Psoas muscle (tissue), 8 donors: ENCODE measurements around the gene RGS9BP. TPM values are rescaled to one million over a fixed set of nuclear protein-coding genes. Genes with fewer than 3 reads are reported as not detected.

Experiments used
- ATAC-seq, 4 donors: fragments of 200-7000 bp; cut with Tn5 transposase; one replicate each; pipeline ENCODE4 v1.9.1; 2020; ENCODE audit warnings: moderate library complexity in 3 of 4, mild to moderate bottlenecking in 2 of 4
- DNase-seq, 2 donors: peaks; one replicate each; pipeline ENCODE4 v3.0.0-alpha.2; 2020
- H3K27ac ChIP-seq: fragments of 200-600 bp; one replicate; pipeline ENCODE4 v1.8.0; 2022
- H3K27me3 ChIP-seq, 3 donors: fragments of 200-600 bp in 1 of 3; one replicate each; pipeline versions ENCODE4 v1.6.1 to v1.8.0; 2013 to 2022; ENCODE audit warnings: low read length in 2 of 3, mild to moderate bottlenecking in 2 of 3, moderate library complexity in 1 of 3; ENCODE audit not compliant: insufficient read depth in 3 of 3
- H3K36me3 ChIP-seq, 2 donors: fragments of 200-600 bp in 1 of 2; one replicate each; pipeline versions ENCODE4 v1.6.1 to v1.8.0; 2013 to 2022; ENCODE audit warnings: low read depth in 1 of 2, mild to moderate bottlenecking in 1 of 2, moderate library complexity in 1 of 2; ENCODE audit not compliant: insufficient read depth in 1 of 2
- H3K4me1 ChIP-seq: fragments of 200-600 bp; one replicate; pipeline ENCODE4 v1.8.0; 2022
- H3K4me3 ChIP-seq: fragments of 200-600 bp; one replicate; pipeline ENCODE4 v1.8.0; 2022; ENCODE audit warnings: mild to moderate bottlenecking
- H3K9me3 ChIP-seq: fragments of 200-600 bp; one replicate; pipeline ENCODE4 v1.8.0; 2022
- WGBS, 3 donors: extraction: QIAGEN DNeasy Blood & Tissue Kit; methylation state at CpG; one replicate each; pipeline versions ENCODE4 v1.1.6 to v1.1.7; 2013; 5-methylcytosine and 5-hydroxymethylcytosine counted together
- intact Hi-C, 2 donors: fragments of 100-400 bp; cut with DNase I; formaldehyde crosslinking; loops; one replicate each; pipeline versions ENCODE4 v1.11.0 to v1.14.2; 2022
- polyA plus RNA-seq, 3 donors: library from polyadenylated mRNA; stranded (reverse); fragments of 200-250 nt; gene quantifications; one replicate each; pipeline ENCODE4 v1.2.3, GENCODE V29; 2013
- total RNA-seq, 4 donors: library from RNA; stranded (reverse); fragmentation: NEBNext Ultra II Directional in 2 of 4; extraction: Animal tissue kit (Norgen Biotek cat#: 25700) in 2 of 4; gene quantifications; one replicate each; pipeline versions ENCODE4 v1.2.1 to v1.2.4, GENCODE V29; 2021 to 2023
- TF ChIP-seq, protein P1 (sequence below): fragments of 200-600 bp; IDR thresholded peaks from one replicate; pipeline ENCODE4 v1.8.0; 2022; ENCODE audit warnings: antibody characterized with exemption
- donor health status: healthy with polysubstance abuse.
- donor health status: DM: no; HTN: no; CAD: no; lungs with moderate emphysema.
- donor health status: Bipolar disorder and iron deficiency.
- donor health status: healthy.
- donor health status: DM: yes; HTN: yes; CAD: no.
- donor health status: DM: no; HTN: no; CAD: no.
- donor health status: DM: no; HTN: no; CAD: no.
- donor health status: DM: yes; HTN: yes; CAD: no.

Gene RGS9BP
- total and polyA plus RNA-seq, 7 donors: 0.10 to 8.2 (median 3.8) TPM

DNA sequence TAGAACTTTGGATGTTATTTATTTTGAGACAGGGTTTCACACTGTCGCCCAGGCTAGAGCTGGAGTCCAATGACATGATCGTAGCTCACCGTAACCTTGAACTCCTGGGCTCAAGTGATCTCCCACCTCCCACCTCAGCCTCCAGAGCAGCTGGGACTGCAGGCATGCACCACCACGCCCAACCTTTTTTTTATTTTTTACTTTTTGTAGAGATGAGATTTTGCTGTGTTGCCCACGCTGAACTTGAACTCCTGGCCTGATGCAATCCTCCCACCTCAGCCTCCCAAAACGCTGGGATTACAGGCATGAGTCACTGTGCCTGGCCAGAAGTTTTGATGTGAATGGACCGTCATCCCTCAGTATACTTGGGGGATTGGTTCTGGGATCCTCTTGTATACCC lies 14.3 kb upstream of the RGS9BP start:
- ATAC-seq (no peak), DNase-seq (peak in 1 of 2 donors; percentile 26)
- H3K27ac ChIP-seq: no peak overlapping the region
- peaks cover 0 to 19% of the 10 kb centered on the region in 2 donors for H3K36me3 ChIP-seq
- TF ChIP-seq, protein P1, sequence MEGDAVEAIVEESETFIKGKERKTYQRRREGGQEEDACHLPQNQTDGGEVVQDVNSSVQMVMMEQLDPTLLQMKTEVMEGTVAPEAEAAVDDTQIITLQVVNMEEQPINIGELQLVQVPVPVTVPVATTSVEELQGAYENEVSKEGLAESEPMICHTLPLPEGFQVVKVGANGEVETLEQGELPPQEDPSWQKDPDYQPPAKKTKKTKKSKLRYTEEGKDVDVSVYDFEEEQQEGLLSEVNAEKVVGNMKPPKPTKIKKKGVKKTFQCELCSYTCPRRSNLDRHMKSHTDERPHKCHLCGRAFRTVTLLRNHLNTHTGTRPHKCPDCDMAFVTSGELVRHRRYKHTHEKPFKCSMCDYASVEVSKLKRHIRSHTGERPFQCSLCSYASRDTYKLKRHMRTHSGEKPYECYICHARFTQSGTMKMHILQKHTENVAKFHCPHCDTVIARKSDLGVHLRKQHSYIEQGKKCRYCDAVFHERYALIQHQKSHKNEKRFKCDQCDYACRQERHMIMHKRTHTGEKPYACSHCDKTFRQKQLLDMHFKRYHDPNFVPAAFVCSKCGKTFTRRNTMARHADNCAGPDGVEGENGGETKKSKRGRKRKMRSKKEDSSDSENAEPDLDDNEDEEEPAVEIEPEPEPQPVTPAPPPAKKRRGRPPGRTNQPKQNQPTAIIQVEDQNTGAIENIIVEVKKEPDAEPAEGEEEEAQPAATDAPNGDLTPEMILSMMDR: no peak
- H3K9me3 ChIP-seq: no peaks in the 10 kb centered on the region
- no peak overlapping the region for H3K4me3 ChIP-seq
- no peaks in the 10 kb centered on the region for H3K4me1 ChIP-seq
- intact Hi-C loops: no loop called here
- no peaks in the 10 kb centered on the region for H3K27me3 ChIP-seq
- 68 to 89% (median 74%) methylated on average over 7 of the region's 7 CpGs for WGBS, 3 donors

DNA sequence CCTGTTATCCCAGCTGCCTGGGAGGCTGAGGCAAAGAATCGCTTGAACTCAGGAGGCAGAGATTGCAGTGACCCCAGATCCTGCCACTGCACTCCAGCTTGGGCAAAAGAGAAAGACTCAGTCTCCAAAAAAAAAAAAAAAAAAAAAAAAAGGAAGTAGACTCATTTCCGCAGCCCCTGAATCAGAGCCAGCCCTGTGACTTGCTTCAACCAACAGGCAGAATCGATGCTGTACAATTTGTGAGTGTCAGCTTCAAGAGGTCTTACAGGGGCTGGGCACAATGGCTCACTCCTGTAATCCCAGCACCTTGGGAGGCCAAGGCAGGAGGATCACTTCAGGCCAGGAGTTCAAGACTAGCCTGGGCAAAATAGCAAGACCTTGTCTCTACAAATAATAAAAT lies 13.5 kb upstream of the RGS9BP start:
- peak in 1 of 2 donors; percentile 45 for DNase-seq

DNA sequence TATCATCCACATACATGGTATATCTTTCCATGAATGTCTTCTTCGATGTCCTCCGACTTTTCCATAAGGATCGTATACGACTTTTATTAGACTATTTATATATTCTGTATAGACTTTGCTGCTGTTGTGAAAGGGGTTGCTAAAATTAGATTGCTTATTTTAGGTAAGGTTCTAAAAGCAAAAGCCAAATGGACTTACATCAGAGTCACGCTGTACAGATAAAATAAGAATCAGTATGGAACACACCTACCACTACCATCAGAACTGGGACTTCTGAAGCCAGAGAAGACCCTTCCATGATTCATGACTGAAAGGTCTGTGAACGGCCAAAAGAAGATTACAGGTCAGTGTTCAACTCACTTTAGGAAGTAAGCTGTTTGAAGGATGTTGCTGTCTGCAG lies 9.6 kb upstream of the RGS9BP start:
- 29 to 50% (median 32%) methylated on average over 6 of the region's 6 CpGs for WGBS, 3 donors
- peak overlapping the region; percentile 57 for H3K27ac ChIP-seq
- DNase-seq (no peak), ATAC-seq (peak; percentile 54 to 84 (median 70))
- H3K36me3 ChIP-seq: peaks cover 0 to 5% of the 10 kb centered on the region in 2 donors
- H3K9me3 ChIP-seq: no peaks in the 10 kb centered on the region
- TF ChIP-seq, protein P1: no peak
- H3K4me3 ChIP-seq: peak overlapping the region; percentile 33
- no peaks in the 10 kb centered on the region for H3K27me3 ChIP-seq
- H3K4me1 ChIP-seq: peaks cover 12% of the 10 kb centered on the region
- intact Hi-C loops: no loop called here

More for the DNA sequence above, 13.5 kb upstream of the RGS9BP start:
- Histone ChIP-seq H3K9me3 (no peaks in the 10 kb centered on the region), H3K36me3 (peaks cover 0 to 11% of the 10 kb centered on the region in 2 donors), H3K27ac (no peak overlapping the region), H3K27me3 (no peaks in the 10 kb centered on the region), H3K4me3 (no peak overlapping the region), H3K4me1 (peaks cover 5% of the 10 kb centered on the region)
- intact Hi-C loops: no loop called here
- ATAC-seq: no peak
- TF ChIP-seq, protein P1: no peak
- WGBS, 3 donors: 48 to 67% (median 63%) methylated on average over 3 of the region's 3 CpGs

DNA sequence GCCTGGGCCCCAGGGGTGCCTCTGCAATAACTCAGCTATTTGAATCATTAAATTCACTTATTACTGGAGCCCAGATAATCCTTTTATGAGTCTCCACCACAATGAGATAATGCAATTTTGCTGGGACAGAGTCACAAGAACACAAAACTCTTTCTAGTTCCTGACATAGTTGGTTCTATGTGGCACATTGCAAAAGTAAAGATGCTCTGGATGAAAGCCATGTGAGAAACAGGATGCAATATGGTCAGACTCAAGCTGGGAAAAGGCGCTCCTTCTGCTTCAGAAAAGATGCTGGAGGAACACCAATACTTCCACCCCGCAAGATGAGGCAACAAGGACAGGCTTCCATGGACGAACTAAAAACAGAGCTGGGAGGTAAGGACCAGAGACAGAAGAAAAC lies 6.3 kb upstream of the RGS9BP start:
- TF ChIP-seq, protein P1: no peak
- no peak overlapping the region for H3K4me3 ChIP-seq
- ATAC-seq (no peak), DNase-seq (no peak)
- intact Hi-C loops: no loop called here
- no peaks in the 10 kb centered on the region for H3K27me3 ChIP-seq
- H3K9me3 ChIP-seq: no peaks in the 10 kb centered on the region
- H3K36me3 ChIP-seq: peaks cover 0 to 5% of the 10 kb centered on the region in 2 donors
- no peak overlapping the region for H3K27ac ChIP-seq
- H3K4me1 ChIP-seq: peaks cover 35% of the 10 kb centered on the region
- WGBS, 3 donors: 77 to 84% (median 81%) methylated on average over 3 of the region's 3 CpGs
